Keratinocyte (primary cell): Measurements from ENCODE around the gene HNRNPA1L2. TPM values are rescaled to one million over a fixed set of nuclear protein-coding genes. Genes with fewer than 3 reads are reported as not detected.

Source experiments
- DNase-seq: peaks from one replicate; pipeline ENCODE4 v3.0.0-alpha.2; 2011; ENCODE audit warnings: low read depth, missing footprints, low spot score
- FAIRE-seq: peaks from 2 replicates; lab custom pipeline; 2011; peaks lifted over from hg19 to GRCh38; lab: Jason Lieb, UNC
- H2AFZ ChIP-seq: 2 replicates; pipeline ENCODE4 v1.6.0; 2012; ENCODE audit warnings: low read length, control low read depth, inconsistent platforms; ENCODE audit not compliant: control insufficient read depth
- H3K27ac ChIP-seq: 2 replicates; pipeline ENCODE4 v1.5.1; 2011; ENCODE audit warnings: low read length; ENCODE audit not compliant: control insufficient read depth, insufficient read depth
- H3K27me3 ChIP-seq: 3 replicates; pipeline ENCODE4 v1.6.0; 2011; ENCODE audit warnings: low read length; ENCODE audit not compliant: control insufficient read depth, insufficient read depth; ENCODE audit errors: extremely low read depth
- H3K36me3 ChIP-seq, 2 experiments: 2 replicates in 1 of 2; 3 replicates in 1 of 2; pipeline ENCODE4 v1.5.1; 2011; ENCODE audit warnings: low read length in 2 of 2, mild to moderate bottlenecking in 1 of 2; ENCODE audit not compliant: control insufficient read depth in 2 of 2, insufficient read depth in 2 of 2; ENCODE audit errors: extremely low read depth in 1 of 2
- H3K4me1 ChIP-seq: 3 replicates; pipeline ENCODE4 v1.5.1; 2011; ENCODE audit warnings: low read length; ENCODE audit not compliant: control insufficient read depth, insufficient read depth; ENCODE audit errors: extremely low read depth
- H3K4me2 ChIP-seq: 3 replicates; pipeline ENCODE4 v1.6.0; 2011; ENCODE audit warnings: low read depth, low read length; ENCODE audit not compliant: control insufficient read depth, insufficient read depth; ENCODE audit errors: extremely low read depth
- H3K4me3 ChIP-seq, 3 experiments: fragments of 200-600 bp in 1 of 3; sonication (generic) in 1 of 3; 2 replicates in 2 of 3; 3 replicates in 1 of 3; pipeline ENCODE4 v1.5.1; 2011 to 2016; ENCODE audit warnings: low read length in 3 of 3, mild to moderate bottlenecking in 3 of 3, control low read depth in 2 of 3, inconsistent platforms in 1 of 3, low read depth in 1 of 3, mixed read lengths in 1 of 3, mixed run types in 1 of 3, moderate library complexity in 1 of 3; ENCODE audit not compliant: control insufficient read depth in 2 of 3, insufficient read depth in 2 of 3; ENCODE audit errors: extremely low read depth in 1 of 3
- H3K79me2 ChIP-seq: 2 replicates; pipeline ENCODE4 v1.6.0; 2012; ENCODE audit warnings: low read length; ENCODE audit not compliant: control insufficient read depth, insufficient read depth
- H3K9ac ChIP-seq: 3 replicates; pipeline ENCODE4 v1.6.0; 2011; ENCODE audit warnings: low read length; ENCODE audit not compliant: control insufficient read depth, insufficient read depth; ENCODE audit errors: extremely low read depth
- H3K9me1 ChIP-seq: 3 replicates; pipeline ENCODE4 v1.6.0; 2011; ENCODE audit warnings: low read length; ENCODE audit not compliant: control insufficient read depth, insufficient read depth; ENCODE audit errors: extremely low read depth
- H3K9me3 ChIP-seq: 2 replicates; pipeline ENCODE4 v1.5.1; 2012; ENCODE audit warnings: low read depth, low read length; ENCODE audit not compliant: control insufficient read depth
- H4K20me1 ChIP-seq: 3 replicates; pipeline ENCODE4 v1.6.0; 2011; ENCODE audit warnings: low read length; ENCODE audit not compliant: control insufficient read depth, insufficient read depth; ENCODE audit errors: extremely low read depth
- EZH2 ChIP-seq: IDR thresholded peaks from one replicate; pipeline ENCODE4 v1.6.1; 2012; ENCODE audit warnings: inconsistent platforms, mild to moderate bottlenecking, low read length, moderate library complexity
- dilution Hi-C: fragments of 300-500 bp; cut with MboI; formaldehyde crosslinking; loops from one replicate; pipeline ENCODE4 v1.7.0; 2020; ENCODE audit warnings: low sequenced_read_pairs; ENCODE audit not compliant: extremely low pct_ligation_motif_present
- polyA plus RNA-seq, 5 experiments: library from polyadenylated mRNA; depleted of rRNA in 3 of 5; stranded (reverse) in 3 of 5; stranded (forward) in 1 of 5; unstranded in 1 of 5; fragments of >200 nt; gene quantifications; 1 replicate in 1 of 5; 2 replicates in 3 of 5; 3 replicates in 1 of 5; pipeline versions ENCODE4 v1.2.1 to v1.2.3, GENCODE V29; 2011 to 2012; ENCODE audit warnings: missing spikeins in 2 of 5, low read depth in 1 of 5, low replicate concordance in 1 of 5
- TF ChIP-seq, protein P1 (sequence below), 3 experiments: IDR thresholded peaks in 1 of 3; conservative IDR thresholded peaks in 1 of 3; optimal IDR thresholded peaks in 1 of 3; 2 replicates in 2 of 3; 3 replicates in 1 of 3; pipeline versions ENCODE3 to v1.5.1; 2011; ENCODE audit warnings: low read length in 3 of 3, mild to moderate bottlenecking in 3 of 3, moderate library complexity in 2 of 3, control low read depth in 1 of 3, inconsistent platforms in 1 of 3; ENCODE audit not compliant: insufficient read depth in 2 of 3; ENCODE audit errors: extremely low read depth in 1 of 3

Gene HNRNPA1L2
- polyA plus RNA-seq, 1 donor (not counting 4 experiments of a cell fraction or from before 2014, with no cell fraction given): 7.2 TPM

DNA sequence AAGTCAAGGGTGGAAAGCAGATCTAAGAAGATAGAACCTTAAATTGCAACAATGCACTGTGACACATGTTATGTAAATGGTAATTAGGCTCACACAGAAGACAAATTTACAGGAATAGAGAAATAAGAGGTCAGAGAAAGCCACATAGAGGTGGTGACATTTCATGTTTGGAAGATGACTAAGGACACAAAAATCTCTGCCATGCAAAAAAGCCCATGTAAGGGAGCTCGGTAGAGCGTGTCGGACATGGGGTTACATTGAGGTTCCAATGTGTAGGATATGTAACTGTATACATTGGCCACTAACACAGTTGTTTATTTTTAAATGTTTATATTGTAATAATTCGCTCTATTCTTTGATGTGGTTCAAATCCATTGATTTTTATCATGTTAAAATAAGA, 44.1 kb downstream of the HNRNPA1L2 start:
- H2AFZ ChIP-seq: no peak overlapping the region
- FAIRE-seq (no peak), DNase-seq (no peak)
- no peak overlapping the region for H3K9ac ChIP-seq
- no peaks in the 10 kb centered on the region for H3K27me3 ChIP-seq
- H4K20me1 ChIP-seq: no peaks in the 10 kb centered on the region
- no peak overlapping the region for H3K4me2 ChIP-seq
- H3K79me2 ChIP-seq: peaks cover 2% of the 10 kb centered on the region
- H3K9me1 ChIP-seq: no peaks in the 10 kb centered on the region
- TF ChIP-seq, protein P1, sequence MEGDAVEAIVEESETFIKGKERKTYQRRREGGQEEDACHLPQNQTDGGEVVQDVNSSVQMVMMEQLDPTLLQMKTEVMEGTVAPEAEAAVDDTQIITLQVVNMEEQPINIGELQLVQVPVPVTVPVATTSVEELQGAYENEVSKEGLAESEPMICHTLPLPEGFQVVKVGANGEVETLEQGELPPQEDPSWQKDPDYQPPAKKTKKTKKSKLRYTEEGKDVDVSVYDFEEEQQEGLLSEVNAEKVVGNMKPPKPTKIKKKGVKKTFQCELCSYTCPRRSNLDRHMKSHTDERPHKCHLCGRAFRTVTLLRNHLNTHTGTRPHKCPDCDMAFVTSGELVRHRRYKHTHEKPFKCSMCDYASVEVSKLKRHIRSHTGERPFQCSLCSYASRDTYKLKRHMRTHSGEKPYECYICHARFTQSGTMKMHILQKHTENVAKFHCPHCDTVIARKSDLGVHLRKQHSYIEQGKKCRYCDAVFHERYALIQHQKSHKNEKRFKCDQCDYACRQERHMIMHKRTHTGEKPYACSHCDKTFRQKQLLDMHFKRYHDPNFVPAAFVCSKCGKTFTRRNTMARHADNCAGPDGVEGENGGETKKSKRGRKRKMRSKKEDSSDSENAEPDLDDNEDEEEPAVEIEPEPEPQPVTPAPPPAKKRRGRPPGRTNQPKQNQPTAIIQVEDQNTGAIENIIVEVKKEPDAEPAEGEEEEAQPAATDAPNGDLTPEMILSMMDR (optimal IDR thresholded peaks at IDR 0.05 in 1 of 3, IDR thresholded peaks at IDR 0.05 in 1 of 3, conservative IDR thresholded peaks at IDR 0.05 in 1 of 3; ENCODE audit: extremely low read depth in 1 of 3, insufficient read depth in 2 of 3, low read length in 3 of 3): no peak
- no peak for TF ChIP-seq EZH2
- H3K4me3 ChIP-seq: no peak overlapping the region
- dilution Hi-C loops: no loop called here
- no peaks in the 10 kb centered on the region for H3K4me1 ChIP-seq
- H3K36me3 ChIP-seq: peaks cover 0 to 7% of the 10 kb centered on the region in 2 experiments
- H3K9me3 ChIP-seq: no peaks in the 10 kb centered on the region
- no peak overlapping the region for H3K27ac ChIP-seq

Other genes starting within 250 kb of the HNRNPA1L2 start
- 9.2 to 15.4 TPM (median 9.7 TPM) in 3 replicates for gene THSD1, start 236.3 kb upstream of the HNRNPA1L2 start, polyA plus RNA-seq
- gene VPS36, start 191.8 kb upstream of the HNRNPA1L2 start, polyA plus RNA-seq: 12.8 to 36.5 TPM (median 24.6 TPM) in 3 replicates
- 14.5 to 29.7 TPM (median 18.9 TPM) in 3 replicates for gene CKAP2, start 187.0 kb upstream of the HNRNPA1L2 start, polyA plus RNA-seq
- gene SUGT1, start 10.4 kb downstream of the HNRNPA1L2 start, polyA plus RNA-seq: 25.5 to 43.9 TPM (median 31.9 TPM) in 3 replicates
- gene CNMD, start 97.4 kb downstream of the HNRNPA1L2 start, polyA plus RNA-seq: not detected in 3 replicates
- gene PCDH8, start 206.2 kb downstream of the HNRNPA1L2 start, polyA plus RNA-seq: not detected in 3 replicates